VCaP (cell line): ENCODE measurements around the gene SPATA19.

Experiments
- H3K27ac ChIP-seq: fragments of 450-650 bp; 2 replicates; pipeline ENCODE4 v1.5.1; 2017
- TF ChIP-seq, protein P1 (sequence below): fragments of 450-650 bp; conservative IDR thresholded peaks from 2 replicates; pipeline ENCODE4 v1.5.1; 2017; ENCODE audit warnings: mild to moderate bottlenecking, moderate library complexity

Gene SPATA19

DNA sequence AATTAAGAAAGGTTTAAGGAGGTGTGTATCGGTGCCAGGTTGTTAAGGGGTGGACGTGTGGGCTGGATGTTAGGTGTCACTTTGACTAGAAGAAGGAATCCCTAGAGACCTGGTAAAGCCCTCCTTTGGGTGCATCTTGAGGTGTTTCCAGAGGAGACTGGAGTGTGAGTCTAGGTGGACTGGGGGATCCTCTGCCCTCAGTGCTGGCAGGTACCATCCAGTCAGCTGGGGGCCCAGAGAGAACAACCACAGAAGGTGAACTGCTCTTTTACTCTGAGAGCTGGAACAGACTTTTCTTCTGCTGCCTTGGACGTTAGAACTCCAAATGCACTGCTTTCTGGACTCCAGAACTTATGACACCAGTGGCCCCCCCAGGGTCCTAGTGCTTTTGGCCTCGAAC, 44.0 kb downstream of the SPATA19 start:
- TF ChIP-seq, protein P1, sequence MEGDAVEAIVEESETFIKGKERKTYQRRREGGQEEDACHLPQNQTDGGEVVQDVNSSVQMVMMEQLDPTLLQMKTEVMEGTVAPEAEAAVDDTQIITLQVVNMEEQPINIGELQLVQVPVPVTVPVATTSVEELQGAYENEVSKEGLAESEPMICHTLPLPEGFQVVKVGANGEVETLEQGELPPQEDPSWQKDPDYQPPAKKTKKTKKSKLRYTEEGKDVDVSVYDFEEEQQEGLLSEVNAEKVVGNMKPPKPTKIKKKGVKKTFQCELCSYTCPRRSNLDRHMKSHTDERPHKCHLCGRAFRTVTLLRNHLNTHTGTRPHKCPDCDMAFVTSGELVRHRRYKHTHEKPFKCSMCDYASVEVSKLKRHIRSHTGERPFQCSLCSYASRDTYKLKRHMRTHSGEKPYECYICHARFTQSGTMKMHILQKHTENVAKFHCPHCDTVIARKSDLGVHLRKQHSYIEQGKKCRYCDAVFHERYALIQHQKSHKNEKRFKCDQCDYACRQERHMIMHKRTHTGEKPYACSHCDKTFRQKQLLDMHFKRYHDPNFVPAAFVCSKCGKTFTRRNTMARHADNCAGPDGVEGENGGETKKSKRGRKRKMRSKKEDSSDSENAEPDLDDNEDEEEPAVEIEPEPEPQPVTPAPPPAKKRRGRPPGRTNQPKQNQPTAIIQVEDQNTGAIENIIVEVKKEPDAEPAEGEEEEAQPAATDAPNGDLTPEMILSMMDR = no peak
- no peak overlapping the region for H3K27ac ChIP-seq

DNA sequence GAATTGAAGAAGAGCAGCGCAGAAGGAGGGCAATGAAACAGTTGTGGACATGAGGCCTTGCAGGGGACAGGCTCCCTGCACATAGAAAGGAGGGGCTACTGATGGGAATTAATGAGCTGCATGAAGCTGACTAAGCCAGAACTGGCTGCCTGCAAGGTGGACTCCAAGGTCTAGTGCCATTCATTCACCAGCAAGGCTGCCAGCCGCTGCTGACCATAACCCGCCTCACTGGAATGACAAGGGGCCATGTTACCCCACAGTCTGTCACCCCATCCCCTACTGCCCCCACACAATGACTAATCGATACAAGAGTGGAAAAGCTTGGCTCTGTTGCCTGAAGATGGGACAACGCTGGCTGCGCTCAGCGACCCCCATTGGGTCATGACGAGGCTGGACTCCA, 44.6 kb downstream of the SPATA19 start:
- TF ChIP-seq, protein P1 = no peak
- H3K27ac ChIP-seq = no peak overlapping the region

DNA sequence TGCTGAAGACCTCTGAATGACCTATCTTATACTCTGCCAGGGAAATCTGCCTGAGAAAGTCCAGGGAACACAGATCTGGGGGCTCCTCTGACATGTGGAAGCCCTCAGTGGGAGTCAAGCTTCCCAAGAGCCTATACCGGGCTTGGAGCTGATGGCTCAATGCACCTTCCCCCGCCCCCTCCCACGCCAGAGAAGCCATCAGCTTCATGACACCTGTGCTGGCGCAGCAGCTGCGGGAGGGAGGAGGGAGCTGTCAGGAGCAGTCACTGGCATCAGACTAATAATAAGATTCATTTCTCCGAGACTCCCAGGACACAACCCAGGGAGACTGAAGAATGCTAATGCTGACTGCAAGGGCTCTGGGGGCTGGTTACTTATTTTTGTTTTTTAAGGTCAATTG, 47.8 kb downstream of the SPATA19 start:
- no peak overlapping the region for H3K27ac ChIP-seq
- TF ChIP-seq, protein P1 = no peak

DNA sequence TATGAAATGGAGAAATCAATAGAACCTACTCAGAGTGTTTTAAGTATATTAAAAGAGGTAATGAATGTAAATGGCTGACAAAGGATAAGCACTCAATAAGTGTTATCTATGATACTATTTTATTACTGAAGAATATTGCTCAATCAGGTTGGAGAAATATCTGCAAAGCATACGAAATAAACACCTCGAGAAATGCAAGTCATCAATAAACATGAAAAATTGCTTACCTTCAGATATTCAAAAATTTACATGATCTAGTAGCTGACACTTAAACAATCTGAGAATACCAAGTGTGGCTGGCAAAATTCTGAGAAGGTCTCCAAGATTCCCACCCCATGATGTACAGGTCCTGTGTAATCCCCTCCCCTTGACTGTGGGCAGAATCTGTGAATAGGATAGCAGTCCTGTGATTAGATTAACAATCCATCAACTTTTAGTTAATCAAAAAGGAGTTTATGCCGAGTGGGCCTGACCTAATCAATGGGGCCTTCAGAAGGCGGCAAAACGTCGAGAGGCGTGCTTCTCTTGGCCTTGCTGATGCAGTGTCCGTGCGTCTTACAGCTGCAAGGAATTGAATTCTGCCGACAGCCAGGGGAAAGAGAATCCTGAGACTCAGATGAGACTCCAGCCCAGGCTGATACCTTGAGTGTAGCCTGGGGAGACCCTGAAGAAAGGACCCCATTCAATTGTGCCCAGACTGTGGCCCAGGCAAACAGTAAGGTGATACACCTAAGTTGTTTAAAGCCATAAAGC, 49.1 kb downstream of the SPATA19 start:
- H3K27ac ChIP-seq = no peak overlapping the region
- TF ChIP-seq, protein P1 = no peak

DNA sequence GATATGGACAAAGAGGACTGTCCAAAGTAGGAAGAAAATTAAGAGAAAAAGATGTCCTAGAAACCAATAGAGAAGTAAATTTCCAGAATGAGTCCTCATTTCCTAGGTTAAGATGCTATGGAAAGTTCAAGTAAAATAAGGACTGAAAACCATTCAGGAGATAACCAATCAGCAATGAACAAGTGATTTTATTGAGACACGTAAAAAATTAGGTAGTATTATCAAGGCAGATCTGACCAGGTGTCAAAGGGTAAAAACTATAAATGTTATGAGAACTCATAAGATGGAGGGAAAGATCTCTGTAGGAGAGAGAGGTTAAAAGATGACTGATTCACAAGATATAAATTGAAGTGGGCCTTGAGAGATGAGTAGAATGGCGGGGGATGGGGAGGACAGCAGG, 50.2 kb downstream of the SPATA19 start:
- TF ChIP-seq, protein P1 = no peak
- H3K27ac ChIP-seq = no peak overlapping the region

DNA sequence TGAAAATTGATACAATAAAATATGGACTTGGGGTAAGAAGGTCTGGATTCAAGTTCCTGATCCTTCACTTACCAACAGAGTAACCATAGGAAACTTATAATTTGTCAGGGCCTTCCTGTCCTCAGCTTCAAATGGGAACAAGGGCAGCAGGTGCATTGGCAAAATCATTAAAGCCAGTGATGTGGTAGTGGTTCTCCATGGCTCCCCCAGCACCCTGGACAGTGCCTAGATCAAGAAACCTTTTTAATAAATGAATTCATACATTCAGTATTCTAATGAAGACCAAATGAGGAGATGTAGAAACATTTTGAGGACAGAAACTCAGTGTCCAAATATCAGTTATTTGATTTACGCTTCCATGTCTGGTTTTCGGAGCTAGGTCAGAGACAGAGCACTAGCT, 51.1 kb downstream of the SPATA19 start:
- TF ChIP-seq, protein P1 = no peak
- H3K27ac ChIP-seq = no peak overlapping the region

DNA sequence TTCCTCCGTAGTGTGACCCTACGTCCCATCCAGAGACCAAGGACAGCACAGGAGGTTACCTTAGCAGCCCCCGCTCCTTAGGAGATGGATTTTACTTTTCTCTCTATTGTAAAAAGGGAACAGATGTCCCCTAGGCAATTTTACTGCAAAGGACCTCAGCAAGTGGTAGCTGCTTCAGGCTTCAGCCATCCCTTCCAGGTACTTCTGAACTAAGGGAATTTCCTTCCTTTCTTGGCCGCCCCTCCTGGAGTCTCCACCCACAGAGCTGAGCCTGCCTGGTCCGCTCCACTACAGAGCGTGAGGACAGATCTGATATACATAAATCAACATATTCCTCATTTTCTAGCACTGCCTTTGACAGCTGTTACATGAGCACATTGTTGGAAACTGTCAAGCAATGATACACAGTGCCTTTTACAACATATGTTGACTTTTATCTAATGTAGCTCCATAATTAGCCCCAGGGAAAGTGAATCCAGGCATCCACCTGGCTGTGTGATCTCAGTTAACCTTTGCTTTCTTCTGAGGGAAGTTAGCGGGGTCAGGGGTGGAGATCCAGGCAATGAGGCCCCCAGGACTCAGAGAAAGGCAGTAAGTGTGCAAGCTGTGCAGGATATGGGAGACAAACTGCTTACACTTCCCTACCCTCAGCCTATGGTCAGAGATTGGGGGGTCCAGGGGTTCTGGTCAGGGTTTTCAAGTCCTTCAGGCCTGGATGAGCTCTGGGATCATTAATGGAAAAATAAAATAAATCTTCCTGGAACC, 51.9 kb downstream of the SPATA19 start:
- TF ChIP-seq, protein P1 = no peak
- no peak overlapping the region for H3K27ac ChIP-seq
